ENCODE data around the gene TSC22D2.

TSC22D2 gene

GRCh38 chr3:150408221-150409124, at the start of gene TSC22D2:
TSS of gene TSC22D2 (plus strand) at chr3:150408298. CDS start at chr3:150409351, 1,053 bp downstream.
- ATAC-seq, result peak; percentile 76

GRCh38 chr3:150359381-150359780, 48.7 kb upstream of the TSC22D2 start:
- TF ChIP-seq ZNF70 (CRISPR knock-in tag; IDR thresholded peaks at IDR 0.05) (no peak), ISL1 (CRISPR knock-in tag; IDR thresholded peaks at IDR 0.05) (no peak), POU6F1 (CRISPR knock-in tag; IDR thresholded peaks at IDR 0.05; ENCODE audit: borderline replicate concordance, low read depth) (no peak), TCF4 (CRISPR knock-in tag; IDR thresholded peaks at IDR 0.05; ENCODE audit: borderline replicate concordance) (no peak), ZNF8 (CRISPR knock-in tag; IDR thresholded peaks at IDR 0.05) (no peak), TSHZ2 (CRISPR knock-in tag; IDR thresholded peaks at IDR 0.05) (no peak), ZNF565 (CRISPR knock-in tag; conservative IDR thresholded peaks at IDR 0.05; ENCODE audit: low read depth) (no peak), TOX (CRISPR knock-in tag; IDR thresholded peaks at IDR 0.05; ENCODE audit: borderline replicate concordance) (no peak), CREB5 (CRISPR knock-in tag; IDR thresholded peaks at IDR 0.05; ENCODE audit: low read depth) (no peak), ESRRG (CRISPR knock-in tag; IDR thresholded peaks at IDR 0.05) (no peak), BACH2 (CRISPR knock-in tag; IDR thresholded peaks at IDR 0.05; ENCODE audit: borderline replicate concordance) (no peak), CSRNP3 (CRISPR knock-in tag; IDR thresholded peaks at IDR 0.05) (no peak), PPARA (CRISPR knock-in tag; IDR thresholded peaks at IDR 0.05; ENCODE audit: borderline replicate concordance) (no peak), SNAI2 (CRISPR knock-in tag; IDR thresholded peaks at IDR 0.05) (no peak), ZFP30 (CRISPR knock-in tag; IDR thresholded peaks at IDR 0.05) (no peak), RARB (CRISPR knock-in tag; IDR thresholded peaks at IDR 0.05) (no peak), ZFP3 (CRISPR knock-in tag; IDR thresholded peaks at IDR 0.05) (no peak), OSR1 (CRISPR knock-in tag; IDR thresholded peaks at IDR 0.05) (no peak), CSDC2 (CRISPR knock-in tag; IDR thresholded peaks at IDR 0.05) (no peak), ARNTL (CRISPR knock-in tag; IDR thresholded peaks at IDR 0.05; ENCODE audit: borderline replicate concordance, low read depth) (no peak)
- ATAC-seq, result peak; percentile 26; the same call in 1 of the 3 replicates

More at GRCh38 chr3:150408221-150409124, at the start of gene TSC22D2:
- TF ChIP-seq CREB5 (CRISPR knock-in tag; IDR thresholded peaks at IDR 0.05; ENCODE audit: low read depth), result no peak
- peak; percentile 47; the same call in 1 of the 2 replicates for TF ChIP-seq ZFP3 (CRISPR knock-in tag; IDR thresholded peaks at IDR 0.05)
- no peak for TF ChIP-seq ZNF8 (CRISPR knock-in tag; IDR thresholded peaks at IDR 0.05)
- TF ChIP-seq RARB (CRISPR knock-in tag; IDR thresholded peaks at IDR 0.05), result no peak
- TF ChIP-seq TCF4 (CRISPR knock-in tag; IDR thresholded peaks at IDR 0.05; ENCODE audit: borderline replicate concordance), result no peak
- no peak for TF ChIP-seq ZNF565 (CRISPR knock-in tag; conservative IDR thresholded peaks at IDR 0.05; ENCODE audit: low read depth)
- no peak for TF ChIP-seq ZFP30 (CRISPR knock-in tag; IDR thresholded peaks at IDR 0.05)
- no peak for TF ChIP-seq CSDC2 (CRISPR knock-in tag; IDR thresholded peaks at IDR 0.05)
- TF ChIP-seq TOX (CRISPR knock-in tag; IDR thresholded peaks at IDR 0.05; ENCODE audit: borderline replicate concordance), result no peak
